IPS DF 4.7 (cell line): ENCODE results near the gene MYH10.

Source experiments
- DNase-seq: peaks from one replicate; pipeline ENCODE4 v3.0.0-alpha.2; 2013; ENCODE audit warnings: low spot score; ENCODE audit errors: extremely low read depth

MYH10 gene

GRCh38 chr17:8499171-8499570 is 131.4 kb downstream of the MYH10 start:
- no peak for DNase-seq

GRCh38 chr17:8496081-8496480 is 134.4 kb downstream of the MYH10 start:
- DNase-seq = no peak

- no peak for DNase-seq
These were observed 135.9 kb downstream of the MYH10 start for GRCh38 chr17:8494506-8495111.

- no peak for DNase-seq
These were observed 136.5 kb downstream of the MYH10 start for GRCh38 chr17:8494021-8494420.

- no peak for DNase-seq
These were observed 138.4 kb downstream of the MYH10 start for GRCh38 chr17:8492121-8492520.

GRCh38 chr17:8490256-8491023 is 140.1 kb downstream of the MYH10 start:
- no peak for DNase-seq

- DNase-seq = no peak
These were observed 140.7 kb downstream of the MYH10 start for GRCh38 chr17:8489841-8490240.

GRCh38 chr17:8488901-8489300 is 141.6 kb downstream of the MYH10 start:
- no peak for DNase-seq

- no peak for DNase-seq
These were observed 142.0 kb downstream of the MYH10 start for GRCh38 chr17:8488491-8488890.

GRCh38 chr17:8487743-8488142 is 142.8 kb downstream of the MYH10 start:
- DNase-seq = no peak

- no peak for DNase-seq
These were observed 143.3 kb downstream of the MYH10 start for GRCh38 chr17:8487130-8487645.

- DNase-seq = no peak
These were observed 145.0 kb downstream of the MYH10 start for GRCh38 chr17:8485491-8485890.

- no peak for DNase-seq
These were observed 146.1 kb downstream of the MYH10 start for GRCh38 chr17:8484465-8484864.

- DNase-seq = no peak
These were observed 148.0 kb downstream of the MYH10 start for GRCh38 chr17:8482546-8482945.

GRCh38 chr17:8481703-8482102 is 148.8 kb downstream of the MYH10 start:
- no peak for DNase-seq

GRCh38 chr17:8481089-8481488 is 149.4 kb downstream of the MYH10 start:
- DNase-seq = no peak

- DNase-seq = no peak
These were observed 150.2 kb downstream of the MYH10 start for GRCh38 chr17:8480011-8480976.

- DNase-seq = no peak
These were observed 151.0 kb downstream of the MYH10 start for GRCh38 chr17:8479431-8479947.

- no peak for DNase-seq
These were observed 152.6 kb downstream of the MYH10 start for GRCh38 chr17:8477715-8478441.

GRCh38 chr17:8477171-8477570 is 153.4 kb downstream of the MYH10 start:
- DNase-seq = no peak

- DNase-seq = no peak
These were observed 153.8 kb downstream of the MYH10 start for GRCh38 chr17:8476741-8477140.
